ENCODE measurements around the gene MAGED1. TPM values are rescaled to one million over a fixed set of nuclear protein-coding genes. Genes with fewer than 3 reads are reported as not detected.

The MAGED1 gene
- total RNA-seq, 1 experiment from 2014 or later = 129 TPM

GRCh38 chrX:51931566-51932150 is 38.2 kb downstream of the MAGED1 start:
- DNase-seq (ENCODE audit: low read depth in 1 of 2, low spot score in 2 of 2) = no peak
- no peak overlapping the region for H3K4me3 ChIP-seq
- H3K36me3 ChIP-seq = no peaks in the 10 kb centered on the region
- H3K4me1 ChIP-seq (replicated peaks) = no peaks in the 10 kb centered on the region
- H3K9me3 ChIP-seq (replicated peaks) = no peaks in the 10 kb centered on the region
- H3K27me3 ChIP-seq (replicated peaks) = no peaks in the 10 kb centered on the region
- no peak overlapping the region for H3K27ac ChIP-seq

Other genes with a start within 250 kb of the MAGED1 start
- gene CENPVL2, start 210.8 kb upstream of the MAGED1 start, total RNA-seq (2014; rRNA removed; shearing (Covaris generic)) = not detected in 2 replicates
- gene CENPVL1, start 183.1 kb upstream of the MAGED1 start, total RNA-seq (2014; rRNA removed; shearing (Covaris generic)) = not detected in 2 replicates
- 4.8 and 6.1 TPM in 2 replicates for gene GSPT2, start 150.2 kb upstream of the MAGED1 start, total RNA-seq (2014; rRNA removed; shearing (Covaris generic))
- gene MAGED4B, start 175.6 kb downstream of the MAGED1 start, total RNA-seq (2014; rRNA removed; shearing (Covaris generic)) = 16.1 and 31.8 TPM in 2 replicates